H9 (cell line): Measurements from ENCODE around the gene JUP. TPM values are rescaled to one million over a fixed set of nuclear protein-coding genes. Genes with fewer than 3 reads are reported as not detected.

Experiments
- DNase-seq: peaks from one replicate; pipeline ENCODE4 v3.0.0-alpha.2; 2017
- H2AFZ ChIP-seq: one replicate; pipeline ENCODE4 v1.6.1; 2013; ENCODE audit warnings: mild to moderate bottlenecking, low read length, control low read depth, moderate library complexity
- H2AK5ac ChIP-seq: 2 replicates; pipeline ENCODE4 v1.6.1; 2013; ENCODE audit warnings: low read length, control low read depth, mixed read lengths; ENCODE audit not compliant: insufficient read length
- H2BK120ac ChIP-seq: one replicate; pipeline ENCODE4 v1.6.1; 2013; ENCODE audit warnings: low read depth, mild to moderate bottlenecking, low read length, control low read depth, inconsistent platforms; ENCODE audit not compliant: poor library complexity, severe bottlenecking
- H2BK12ac ChIP-seq: 2 replicates; pipeline ENCODE4 v1.6.1; 2013; ENCODE audit warnings: low read length, control low read depth, mixed read lengths, low read depth; ENCODE audit not compliant: insufficient read length
- H2BK15ac ChIP-seq: 2 replicates; pipeline ENCODE4 v1.6.1; 2013; ENCODE audit warnings: low read depth, low read length, control low read depth
- H2BK20ac ChIP-seq: one replicate; pipeline ENCODE4 v1.6.1; 2013; ENCODE audit warnings: low read depth, mild to moderate bottlenecking, low read length, control low read depth, inconsistent platforms; ENCODE audit not compliant: poor library complexity, severe bottlenecking
- H2BK5ac ChIP-seq: 2 replicates; pipeline ENCODE4 v1.6.1; 2013; ENCODE audit warnings: low read length, control low read depth, mixed read lengths; ENCODE audit not compliant: insufficient read length
- H3K14ac ChIP-seq: 2 replicates; pipeline ENCODE4 v1.6.1; 2013; ENCODE audit warnings: low read length, control low read depth; ENCODE audit not compliant: insufficient read depth
- H3K18ac ChIP-seq: 2 replicates; pipeline ENCODE4 v1.6.1; 2013; ENCODE audit warnings: low read depth, mild to moderate bottlenecking, mixed read lengths, low read length, control low read depth; ENCODE audit not compliant: insufficient read length
- H3K23ac ChIP-seq: 2 replicates; pipeline ENCODE4 v1.6.1; 2013; ENCODE audit warnings: low read length, control low read depth, mixed read lengths, low read depth; ENCODE audit not compliant: insufficient read length
- H3K23me2 ChIP-seq: 2 replicates; pipeline ENCODE4 v1.6.1; 2013; ENCODE audit warnings: low read depth, mild to moderate bottlenecking, mixed read lengths, low read length, control low read depth; ENCODE audit not compliant: insufficient read length, poor library complexity, severe bottlenecking
- H3K27ac ChIP-seq: 2 replicates; pipeline ENCODE4 v1.5.1; 2013; ENCODE audit warnings: low read length, control low read depth, mixed read lengths, low read depth; ENCODE audit not compliant: insufficient read length
- H3K27me3 ChIP-seq: 2 replicates; pipeline ENCODE4 v1.6.1; 2013; ENCODE audit warnings: low read length, control low read depth, inconsistent platforms; ENCODE audit not compliant: insufficient read depth
- H3K4ac ChIP-seq: 2 replicates; pipeline ENCODE4 v1.6.1; 2013; ENCODE audit warnings: low read depth, mild to moderate bottlenecking, control low read depth, inconsistent platforms, low read length, moderate library complexity
- H3K4me1 ChIP-seq: 2 replicates; pipeline ENCODE4 v1.6.1; 2013; ENCODE audit warnings: low read length, control low read depth, inconsistent platforms; ENCODE audit not compliant: insufficient read depth
- H3K4me2 ChIP-seq: 2 replicates; pipeline ENCODE4 v1.6.1; 2013; ENCODE audit warnings: low read length, control low read depth, mixed read lengths; ENCODE audit not compliant: insufficient read length, insufficient read depth
- H3K56ac ChIP-seq: 2 replicates; pipeline ENCODE4 v1.6.1; 2013; ENCODE audit warnings: low read depth, mild to moderate bottlenecking, mixed read lengths, low read length, control low read depth; ENCODE audit not compliant: insufficient read length
- H3K79me1 ChIP-seq: 2 replicates; pipeline ENCODE4 v1.6.1; 2013; ENCODE audit warnings: low read depth, mild to moderate bottlenecking, moderate library complexity, low read length, control low read depth, inconsistent platforms; ENCODE audit not compliant: insufficient read depth, poor library complexity, severe bottlenecking
- H3K79me2 ChIP-seq: 2 replicates; pipeline ENCODE4 v1.6.1; 2013; ENCODE audit warnings: low read length, control low read depth, inconsistent platforms; ENCODE audit not compliant: insufficient read depth
- H3K9ac ChIP-seq: 2 replicates; pipeline ENCODE4 v1.6.1; 2013; ENCODE audit warnings: low read length, control low read depth, mixed read lengths; ENCODE audit not compliant: insufficient read length; ENCODE audit errors: extremely low read depth
- H3K9me3 ChIP-seq: one replicate; pipeline ENCODE4 v1.6.1; 2013; ENCODE audit warnings: low read depth, low read length, inconsistent platforms; ENCODE audit not compliant: control insufficient read depth
- H3T11ph ChIP-seq: one replicate; pipeline ENCODE4 v1.6.1; 2013; ENCODE audit warnings: mild to moderate bottlenecking, low read length, control low read depth, inconsistent platforms
- H4K20me1 ChIP-seq: one replicate; pipeline ENCODE4 v1.6.1; 2013; ENCODE audit not compliant: control insufficient read depth, insufficient read length, insufficient read depth
- H4K5ac ChIP-seq: 2 replicates; pipeline ENCODE4 v1.6.1; 2013; ENCODE audit warnings: low read depth, mild to moderate bottlenecking, mixed read lengths, low read length, control low read depth; ENCODE audit not compliant: insufficient read length
- H4K8ac ChIP-seq: replicated peaks from 2 replicates; pipeline ENCODE4 v1.6.1; 2013; ENCODE audit warnings: low read length, control low read depth, mixed read lengths, low read depth; ENCODE audit not compliant: insufficient read length
- H4K91ac ChIP-seq: 2 replicates; pipeline ENCODE4 v1.6.1; 2013; ENCODE audit warnings: low read depth, mild to moderate bottlenecking, moderate library complexity, mixed read lengths, low read length, control low read depth; ENCODE audit not compliant: insufficient read length
- H3K27ac Mint-ChIP-seq, 3 experiments: 2 replicates in 2 of 3; 3 replicates in 1 of 3; pipeline ENCODE4 v1.8.0; 2020 to 2021; ENCODE audit warnings: mixed read lengths in 3 of 3, mild to moderate bottlenecking in 1 of 3, moderate library complexity in 1 of 3
- H3K27me3 Mint-ChIP-seq: 2 replicates; pipeline ENCODE4 v1.8.0; 2021; ENCODE audit warnings: low read depth, mild to moderate bottlenecking, moderate library complexity, mixed read lengths
- H3K36me3 Mint-ChIP-seq, 3 experiments: 2 replicates in 2 of 3; 3 replicates in 1 of 3; pipeline ENCODE4 v1.8.0; 2020 to 2021; ENCODE audit warnings: low read depth in 3 of 3, mixed read lengths in 3 of 3; ENCODE audit not compliant: insufficient read depth in 1 of 3
- H3K4me1 Mint-ChIP-seq, 2 experiments: 2 replicates each; pipeline ENCODE4 v1.8.0; 2020; ENCODE audit warnings: mixed read lengths in 2 of 2
- H3K4me3 Mint-ChIP-seq, 2 experiments: 2 replicates in 1 of 2; 3 replicates in 1 of 2; pipeline ENCODE4 v1.8.0; 2020 to 2021; ENCODE audit warnings: mild to moderate bottlenecking in 2 of 2, mixed read lengths in 2 of 2, moderate library complexity in 1 of 2
- H3K9me3 Mint-ChIP-seq, 2 experiments: 2 replicates in 1 of 2; 3 replicates in 1 of 2; pipeline ENCODE4 v1.8.0; 2020; ENCODE audit warnings: mild to moderate bottlenecking in 2 of 2, mixed read lengths in 2 of 2, moderate library complexity in 1 of 2
- CTCF ChIP-seq: fragments of 200-600 bp; sonication (generic); conservative IDR thresholded peaks from 3 replicates; pipeline ENCODE4 v1.8.0; 2021; ENCODE audit warnings: antibody characterized with exemption, mild to moderate bottlenecking
- WGBS: extraction: QIAGEN DNeasy Blood & Tissue Kit; methylation state at CpG from one replicate; pipeline ENCODE4 v1.1.7; 2013; ENCODE audit warnings: missing lambda C conversion rate, low lambda C conversion rate, mixed read lengths; ENCODE audit not compliant: insufficient read length; ENCODE audit errors: extremely low coverage; 5-methylcytosine and 5-hydroxymethylcytosine counted together
- total RNA-seq: library from RNA; stranded (reverse); gene quantifications from 2 replicates; pipeline ENCODE4 v1.2.1, GENCODE V29; 2021

The JUP gene
- total RNA-seq, 1 experiment from 2014 or later: 90.1 TPM

- Histone ChIP-seq H2BK5ac (no peak overlapping the region), H4K5ac (no peak overlapping the region), H3K9ac (no peak overlapping the region), H4K91ac (no peak overlapping the region), H2BK120ac (no peak overlapping the region), H2BK20ac (no peak overlapping the region), H3K27me3 (no peaks in the 10 kb centered on the region), H3K23ac (no peak overlapping the region), H3K23me2 (no peaks in the 10 kb centered on the region), H3K18ac (no peak overlapping the region), H2AK5ac (no peak overlapping the region), H2BK15ac (no peak overlapping the region), H4K8ac (no peak overlapping the region), H3K56ac (no peak overlapping the region), H2AFZ (no peak overlapping the region), H3K14ac (no peak overlapping the region), H3K79me1 (no peaks in the 10 kb centered on the region), H4K20me1 (no peaks in the 10 kb centered on the region), H3K4ac (no peak overlapping the region), H3K79me2 (no peaks in the 10 kb centered on the region), H2BK12ac (no peak overlapping the region), H3K9me3 (no peaks in the 10 kb centered on the region), H3K4me1 (no peaks in the 10 kb centered on the region), H3T11ph (no peak overlapping the region), H3K4me2 (no peak overlapping the region), H3K27ac (no peak overlapping the region)
- H3K4me3 Mint-ChIP-seq: no peak overlapping the region
- no peaks in the 10 kb centered on the region for H3K4me1 Mint-ChIP-seq
- TF ChIP-seq CTCF: no peak
- no peaks in the 10 kb centered on the region for H3K9me3 Mint-ChIP-seq
- H3K27ac Mint-ChIP-seq: no peak overlapping the region
- peaks cover 6 to 21% (median 20%) of the 10 kb centered on the region in 3 experiments; a peak in 6 of 7 replicates for H3K36me3 Mint-ChIP-seq
- no peak for DNase-seq
- H3K27me3 Mint-ChIP-seq: no peaks in the 10 kb centered on the region; the same call in 1 of the 2 replicates
- WGBS: no CpG with 5 or more reads among the region's 3 CpGs
Observed at GRCh38 chr17:41751288-41751687, 35.2 kb downstream of the JUP start.
